Esophagus muscularis mucosa (tissue), 3 donors: ENCODE measurements around the gene CAMTA1.

Experiments used
- POLR2A ChIP-seq: fragments of 450-650 bp; IDR thresholded peaks from one replicate; pipeline ENCODE4 v1.6.1; 2017; ENCODE audit warnings: antibody characterized with exemption, moderate library complexity, mild to moderate bottlenecking, low read depth
- POLR2AphosphoS5 ChIP-seq, 2 donors: sonication (generic); formaldehyde crosslinking; IDR thresholded peaks; one replicate each; pipeline ENCODE4 v1.6.1; 2017; ENCODE audit warnings: antibody characterized with exemption in 2 of 2
- TF ChIP-seq, protein P1 (sequence below), 3 experiments: fragments of 200-600 bp in 2 of 3; fragments of 450-650 bp in 1 of 3; sonication (generic) in 2 of 3; IDR thresholded peaks; one replicate each; pipeline ENCODE4 v1.5.1; 2017 to 2019; ENCODE audit warnings: antibody characterized with exemption in 3 of 3, mild to moderate bottlenecking in 2 of 3, moderate library complexity in 1 of 3

DNA sequence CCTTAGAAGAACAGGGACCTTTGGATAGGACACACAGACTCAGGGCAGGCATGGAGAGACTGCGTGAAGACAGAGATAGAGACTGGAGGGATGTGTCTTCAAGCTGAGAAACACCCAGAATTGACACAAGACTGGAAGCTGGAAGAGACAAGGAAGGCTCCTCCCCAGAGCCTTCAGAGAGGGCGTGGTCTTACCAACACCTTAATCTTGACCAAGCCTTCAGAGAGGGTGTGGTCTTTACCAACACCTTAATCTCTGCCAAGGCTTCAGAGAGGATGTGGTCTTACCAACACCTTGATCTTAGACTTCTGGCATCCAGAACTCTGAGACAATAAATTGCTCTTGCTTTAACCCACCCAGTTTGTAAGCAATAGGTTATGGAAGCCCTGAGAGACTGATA lies 504.4 kb downstream of the CAMTA1 start:
- TF ChIP-seq, protein P1, sequence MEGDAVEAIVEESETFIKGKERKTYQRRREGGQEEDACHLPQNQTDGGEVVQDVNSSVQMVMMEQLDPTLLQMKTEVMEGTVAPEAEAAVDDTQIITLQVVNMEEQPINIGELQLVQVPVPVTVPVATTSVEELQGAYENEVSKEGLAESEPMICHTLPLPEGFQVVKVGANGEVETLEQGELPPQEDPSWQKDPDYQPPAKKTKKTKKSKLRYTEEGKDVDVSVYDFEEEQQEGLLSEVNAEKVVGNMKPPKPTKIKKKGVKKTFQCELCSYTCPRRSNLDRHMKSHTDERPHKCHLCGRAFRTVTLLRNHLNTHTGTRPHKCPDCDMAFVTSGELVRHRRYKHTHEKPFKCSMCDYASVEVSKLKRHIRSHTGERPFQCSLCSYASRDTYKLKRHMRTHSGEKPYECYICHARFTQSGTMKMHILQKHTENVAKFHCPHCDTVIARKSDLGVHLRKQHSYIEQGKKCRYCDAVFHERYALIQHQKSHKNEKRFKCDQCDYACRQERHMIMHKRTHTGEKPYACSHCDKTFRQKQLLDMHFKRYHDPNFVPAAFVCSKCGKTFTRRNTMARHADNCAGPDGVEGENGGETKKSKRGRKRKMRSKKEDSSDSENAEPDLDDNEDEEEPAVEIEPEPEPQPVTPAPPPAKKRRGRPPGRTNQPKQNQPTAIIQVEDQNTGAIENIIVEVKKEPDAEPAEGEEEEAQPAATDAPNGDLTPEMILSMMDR (IDR thresholded peaks at IDR 0.05) = no peak
- no peak for TF ChIP-seq POLR2AphosphoS5 (IDR thresholded peaks at IDR 0.05)
- TF ChIP-seq POLR2A = no peak
